Calu3 (cell line): ENCODE measurements around the gene SPTB. TPM values are rescaled to one million over a fixed set of nuclear protein-coding genes. Genes with fewer than 3 reads are reported as not detected.
A peak's percentile ranks its signal among the peaks of the same experiment; 100 is the strongest.

Source experiments
- BruUV-seq: library from RNA; stranded (reverse); fragments of 400-500 nt; replicated peaks from 2 replicates; lab custom pipeline; 2021; lab: Mats Ljungman, UMichigan
- CTCF ChIA-PET: fragments of 300-600 bp; sonication (Branson Sonifier 250); formaldehyde crosslinking; loops from one replicate; lab custom pipeline; 2022; ENCODE audit warnings: antibody characterized with exemption; lab: Charles Lee
- DNase-seq: peaks from one replicate; pipeline ENCODE4 v3.0.0; 2022
- H3K27ac Mint-ChIP-seq: one replicate; pipeline ENCODE4 v1.8.0; 2022; ENCODE audit warnings: mixed read lengths; ENCODE audit not compliant: unreplicated experiment
- H3K27me3 Mint-ChIP-seq: one replicate; pipeline ENCODE4 v1.8.0; 2022; ENCODE audit warnings: mixed read lengths; ENCODE audit not compliant: unreplicated experiment
- H3K36me3 Mint-ChIP-seq: one replicate; pipeline ENCODE4 v1.8.0; 2022; ENCODE audit warnings: mild to moderate bottlenecking, moderate library complexity, mixed read lengths; ENCODE audit not compliant: insufficient read depth, unreplicated experiment
- H3K4me1 Mint-ChIP-seq: one replicate; pipeline ENCODE4 v1.8.0; 2022; ENCODE audit warnings: mild to moderate bottlenecking, low read depth, mixed read lengths; ENCODE audit not compliant: unreplicated experiment
- H3K4me3 Mint-ChIP-seq: one replicate; pipeline ENCODE4 v1.8.0; 2022; ENCODE audit warnings: mild to moderate bottlenecking, low read depth, moderate library complexity, mixed read lengths; ENCODE audit not compliant: unreplicated experiment
- H3K9me3 Mint-ChIP-seq: one replicate; pipeline ENCODE4 v1.8.0; 2022; ENCODE audit warnings: low read depth, mixed read lengths; ENCODE audit not compliant: unreplicated experiment
- intact Hi-C: fragments of 100-400 bp; cut with micrococcal nuclease; formaldehyde crosslinking; loops from one replicate; pipeline ENCODE4 v1.10.0; 2022; ENCODE audit not compliant: unreplicated experiment
- total RNA-seq: library from RNA; stranded (reverse); gene quantifications from 2 replicates; pipeline ENCODE4 v1.2.3, GENCODE V29; 2022
- TF ChIP-seq, protein P1 (sequence below): fragments of 200-600 bp; IDR thresholded peaks from one replicate; pipeline ENCODE4 v1.8.0; 2022; ENCODE audit warnings: antibody characterized with exemption; ENCODE audit not compliant: unreplicated experiment

The SPTB gene
- total RNA-seq, 1 experiment from 2014 or later = not detected

DNA sequence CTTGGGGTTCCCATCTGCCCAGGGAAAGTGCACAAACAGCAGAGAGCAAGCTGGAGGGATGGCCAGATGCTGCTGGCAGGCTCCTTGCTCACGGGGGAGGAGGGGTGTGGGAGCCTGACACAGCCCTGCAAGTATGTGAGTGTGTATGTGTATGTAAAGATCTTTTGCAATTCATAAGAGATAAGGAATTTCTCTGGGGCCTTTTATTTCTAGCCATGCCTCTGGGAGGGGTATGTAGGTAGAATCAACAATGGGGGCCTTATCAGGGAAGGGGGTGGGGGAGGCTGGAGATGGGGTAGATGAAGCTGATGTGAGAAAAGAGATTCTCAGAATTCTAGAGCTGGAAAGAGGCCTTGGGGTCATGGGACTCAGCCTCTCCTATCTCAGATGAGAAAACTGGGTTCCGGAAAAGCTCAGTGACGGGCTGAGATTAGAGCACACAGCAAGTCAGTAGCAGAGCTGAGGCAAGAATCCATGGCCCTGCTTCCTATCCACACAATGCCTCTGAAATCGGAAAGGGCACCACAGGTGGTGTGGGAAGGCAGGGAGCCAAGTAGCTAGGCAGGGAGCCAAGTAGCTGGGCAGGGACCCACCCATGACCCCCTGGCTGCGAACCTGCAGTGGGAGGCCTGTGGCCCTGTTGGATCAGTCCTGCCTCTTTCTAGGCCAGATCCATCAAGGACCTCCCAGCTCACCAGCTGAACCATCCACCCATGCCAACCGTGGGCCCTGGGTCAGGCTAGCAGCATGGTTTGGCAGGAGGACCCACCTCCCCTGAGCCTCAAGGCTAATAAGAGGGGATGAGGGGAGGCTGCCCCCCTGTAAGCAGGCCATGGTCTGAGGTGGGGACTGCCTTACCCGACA lies 120.8 kb downstream of the SPTB start:
- peak; percentile 46 for DNase-seq
- H3K9me3 Mint-ChIP-seq = no peaks in the 10 kb centered on the region
- TF ChIP-seq, protein P1, sequence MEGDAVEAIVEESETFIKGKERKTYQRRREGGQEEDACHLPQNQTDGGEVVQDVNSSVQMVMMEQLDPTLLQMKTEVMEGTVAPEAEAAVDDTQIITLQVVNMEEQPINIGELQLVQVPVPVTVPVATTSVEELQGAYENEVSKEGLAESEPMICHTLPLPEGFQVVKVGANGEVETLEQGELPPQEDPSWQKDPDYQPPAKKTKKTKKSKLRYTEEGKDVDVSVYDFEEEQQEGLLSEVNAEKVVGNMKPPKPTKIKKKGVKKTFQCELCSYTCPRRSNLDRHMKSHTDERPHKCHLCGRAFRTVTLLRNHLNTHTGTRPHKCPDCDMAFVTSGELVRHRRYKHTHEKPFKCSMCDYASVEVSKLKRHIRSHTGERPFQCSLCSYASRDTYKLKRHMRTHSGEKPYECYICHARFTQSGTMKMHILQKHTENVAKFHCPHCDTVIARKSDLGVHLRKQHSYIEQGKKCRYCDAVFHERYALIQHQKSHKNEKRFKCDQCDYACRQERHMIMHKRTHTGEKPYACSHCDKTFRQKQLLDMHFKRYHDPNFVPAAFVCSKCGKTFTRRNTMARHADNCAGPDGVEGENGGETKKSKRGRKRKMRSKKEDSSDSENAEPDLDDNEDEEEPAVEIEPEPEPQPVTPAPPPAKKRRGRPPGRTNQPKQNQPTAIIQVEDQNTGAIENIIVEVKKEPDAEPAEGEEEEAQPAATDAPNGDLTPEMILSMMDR = no peak
- H3K27ac Mint-ChIP-seq = no peak overlapping the region
- H3K4me3 Mint-ChIP-seq = no peak overlapping the region
- peaks cover 70% of the 10 kb centered on the region for H3K4me1 Mint-ChIP-seq
- peaks cover 15% of the 10 kb centered on the region for H3K36me3 Mint-ChIP-seq
- intact Hi-C loops = no loop called here
- CTCF ChIA-PET = interaction anchor here (0.6 to 1.4 kb wide), 9 partner anchors 9 to 388 kb away, joined by 3 to 4 read pairs (median 3); no protein-coding TSS in a partner anchor
- BruUV-seq = no TSS peak
- H3K27me3 Mint-ChIP-seq = peaks cover 42% of the 10 kb centered on the region

DNA sequence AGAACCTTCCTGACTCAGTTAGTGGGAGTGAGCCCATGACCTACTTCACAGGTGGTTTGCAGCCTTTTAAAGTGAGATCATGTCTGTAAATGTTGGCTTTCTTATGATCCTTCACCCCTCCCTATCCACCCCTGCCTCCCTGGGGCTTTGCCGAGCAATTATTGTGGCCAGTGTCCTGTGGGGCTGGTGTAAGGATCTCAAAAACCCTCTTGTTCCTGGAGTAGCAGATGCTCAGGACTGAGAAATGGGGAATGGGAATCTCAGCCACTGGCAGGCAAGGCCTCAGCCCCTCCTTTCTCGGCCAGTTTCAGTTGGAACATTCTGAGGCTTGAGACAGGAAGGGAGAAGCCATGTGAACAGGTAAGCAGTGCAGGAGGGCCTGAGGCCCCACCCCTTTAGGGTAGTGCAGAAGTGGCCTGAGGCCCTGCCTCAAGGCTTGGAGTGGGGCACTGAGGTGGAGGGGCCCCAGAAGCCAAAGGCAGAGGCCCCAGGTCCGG lies 121.6 kb downstream of the SPTB start:
- TF ChIP-seq, protein P1 = no peak
- H3K36me3 Mint-ChIP-seq = peaks cover 15% of the 10 kb centered on the region
- DNase-seq = no peak
- CTCF ChIA-PET = interaction anchor here (0.6 to 1.4 kb wide), 7 partner anchors 10 to 387 kb away, joined by 3 to 4 read pairs (median 3); no protein-coding TSS in a partner anchor
- intact Hi-C loops = no loop called here
- BruUV-seq = no TSS peak
- no peaks in the 10 kb centered on the region for H3K9me3 Mint-ChIP-seq
- H3K27me3 Mint-ChIP-seq = peaks cover 42% of the 10 kb centered on the region
- no peak overlapping the region for H3K4me3 Mint-ChIP-seq
- H3K27ac Mint-ChIP-seq = no peak overlapping the region
- peaks cover 70% of the 10 kb centered on the region for H3K4me1 Mint-ChIP-seq

DNA sequence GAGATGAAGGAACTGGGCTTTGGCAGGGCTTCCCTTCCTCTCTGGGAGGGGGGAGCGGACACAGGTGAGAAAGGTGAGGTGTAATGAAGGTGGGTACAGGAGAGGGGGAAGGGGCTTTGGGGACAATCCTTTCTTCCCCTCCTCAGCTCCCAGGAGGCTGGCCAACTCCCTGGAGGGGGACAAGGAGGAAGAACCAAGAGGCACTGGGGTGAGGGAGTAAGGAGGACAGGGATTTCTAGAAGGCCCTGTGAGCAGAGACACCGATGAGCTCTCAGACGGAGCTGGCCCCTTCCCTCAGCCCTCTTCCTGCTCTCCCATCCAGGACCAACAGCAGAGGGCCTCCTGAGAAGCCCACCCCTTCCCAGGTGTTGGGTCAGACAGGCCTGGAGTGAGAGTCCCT lies 122.1 kb downstream of the SPTB start:
- intact Hi-C loops = no loop called here
- Mint-ChIP-seq H3K27me3 (peaks cover 42% of the 10 kb centered on the region), H3K36me3 (peaks cover 17% of the 10 kb centered on the region), H3K4me1 (peaks cover 70% of the 10 kb centered on the region), H3K4me3 (no peak overlapping the region), H3K9me3 (no peaks in the 10 kb centered on the region), H3K27ac (no peak overlapping the region)
- DNase-seq = no peak
- CTCF ChIA-PET = no interaction called here
- no TSS peak for BruUV-seq
- TF ChIP-seq, protein P1 = no peak

DNA sequence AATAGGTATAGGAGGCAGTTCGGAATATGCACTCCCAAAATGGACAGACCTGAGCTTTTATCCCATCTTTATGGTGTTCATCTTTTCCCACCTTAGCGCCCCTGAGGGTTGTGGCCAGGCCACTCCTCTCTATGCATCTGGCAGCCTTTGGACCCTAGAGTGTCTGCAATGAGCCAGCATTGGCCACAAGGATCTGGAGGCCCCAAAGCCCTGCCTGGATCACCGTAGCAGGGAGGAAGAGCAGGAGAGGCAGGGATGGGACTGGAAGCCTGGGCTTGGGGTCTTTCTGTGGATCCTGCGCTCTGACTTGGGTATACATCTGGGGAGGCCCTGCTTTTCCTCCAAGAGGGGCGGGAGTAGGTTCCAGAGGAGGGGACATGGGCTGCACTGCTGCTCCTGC lies 123.0 kb downstream of the SPTB start:
- no peaks in the 10 kb centered on the region for H3K9me3 Mint-ChIP-seq
- no TSS peak for BruUV-seq
- no peak overlapping the region for H3K4me3 Mint-ChIP-seq
- no peak for DNase-seq
- CTCF ChIA-PET = no interaction called here
- peaks cover 42% of the 10 kb centered on the region for H3K27me3 Mint-ChIP-seq
- no peak overlapping the region for H3K27ac Mint-ChIP-seq
- H3K36me3 Mint-ChIP-seq = peaks cover 24% of the 10 kb centered on the region
- intact Hi-C loops = no loop called here
- TF ChIP-seq, protein P1 = no peak
- peaks cover 61% of the 10 kb centered on the region for H3K4me1 Mint-ChIP-seq
